ENCODE measurements around the gene CFAP99. TPM values are rescaled to one million over a fixed set of nuclear protein-coding genes. Genes with fewer than 3 reads are reported as not detected.

CFAP99 gene
- total and polyA plus RNA-seq, 2 experiments from 2014 or later: not detected

GRCh38 chr4:2394528-2394927 lies 24.2 kb upstream of the CFAP99 start:
- peak overlapping the region; percentile 20; the same call in 1 of the 2 replicates for H3K27ac Mint-ChIP-seq
- TF ChIP-seq REST (IDR thresholded peaks at IDR 0.05; ENCODE audit: unreplicated experiment): no peak
- TF ChIP-seq STAT1 (IDR thresholded peaks at IDR 0.05; ENCODE audit: unreplicated experiment): no peak
- TF ChIP-seq ZNF462 (CRISPR knock-in tag; IDR thresholded peaks at IDR 0.05): no peak
- no peak for TF ChIP-seq CREB1 (CRISPR knock-in tag; IDR thresholded peaks at IDR 0.05; ENCODE audit: low read depth)
- no peak for TF ChIP-seq POLR2AphosphoS5 (IDR thresholded peaks at IDR 0.05; ENCODE audit: low read depth)
- no peak for TF ChIP-seq ZNF331 (CRISPR knock-in tag; IDR thresholded peaks at IDR 0.05; ENCODE audit: low read depth)
- TF ChIP-seq NANOG (IDR thresholded peaks at IDR 0.05; ENCODE audit: borderline replicate concordance): no peak
- TF ChIP-seq EZH2 (IDR thresholded peaks at IDR 0.05; ENCODE audit: low read depth, unreplicated experiment): no peak
- TF ChIP-seq CTCF (conservative IDR thresholded peaks at IDR 0.05; ENCODE audit: low read depth in 2 of 2): no peak
- TF ChIP-seq ZNF114 (CRISPR knock-in tag; IDR thresholded peaks at IDR 0.05): no peak
- no peak for TF ChIP-seq EZH2phosphoT487 (IDR thresholded peaks at IDR 0.05; ENCODE audit: unreplicated experiment)
- TF ChIP-seq ETS1 (IDR thresholded peaks at IDR 0.05): no peak
- TF ChIP-seq JUNB (IDR thresholded peaks at IDR 0.05; ENCODE audit: unreplicated experiment): no peak
- no peaks in the 10 kb centered on the region for H3K36me3 Mint-ChIP-seq (ENCODE audit: low read depth)
- H3K9me3 Mint-ChIP-seq: no peaks in the 10 kb centered on the region
- Histone ChIP-seq H3K4me1 (ENCODE audit: insufficient read depth) (peaks cover 34% of the 10 kb centered on the region), H3K4me3 (no peak overlapping the region), H3K36me3 (ENCODE audit: insufficient read depth) (no peaks in the 10 kb centered on the region), H3K4me2 (no peak overlapping the region), H3K79me2 (replicated peaks; ENCODE audit: insufficient read depth) (no peaks in the 10 kb centered on the region), H3K27me3 (ENCODE audit: insufficient read depth) (no peaks in the 10 kb centered on the region), H3F3A (replicated peaks; ENCODE audit: low read depth) (no peaks in the 10 kb centered on the region), H4K20me1 (replicated peaks; ENCODE audit: insufficient read depth) (no peaks in the 10 kb centered on the region), H2AFZ (no peak overlapping the region), H3K27ac (ENCODE audit: low read depth) (no peak overlapping the region), H3K9me2 (ENCODE audit: insufficient read depth) (no peaks in the 10 kb centered on the region)
- no peak for ATAC-seq
- H3K27me3 Mint-ChIP-seq (ENCODE audit: insufficient read depth, low read depth, poor library complexity): peaks cover 15% of the 10 kb centered on the region
- H3K4me3 Mint-ChIP-seq: peak overlapping the region; percentile 55; the same call in 2 of the 3 replicates
- peaks cover 51% of the 10 kb centered on the region for H3K4me1 Mint-ChIP-seq
- DNase-seq (ENCODE audit: low spot score): no peak

All from GM23338 (cell line).